HEK293 (cell line): Measurements from ENCODE around the gene RETREG2.

Experiments
- CTCF ChIA-PET: fragments of 350-600 bp; formaldehyde crosslinking; extraction: SDS; loops from one replicate; lab custom pipeline; 2021; ENCODE audit warnings: antibody characterized with exemption; lab: Yijun Ruan, JAX
- POLR2A ChIA-PET: fragments of 300-600 bp; formaldehyde crosslinking; extraction: SDS; loops from one replicate; lab custom pipeline; 2020; ENCODE audit warnings: antibody characterized with exemption, inconsistent platforms; lab: Yijun Ruan, JAX
- H3K27ac ChIP-seq: fragments of 200-500 bp; sonication (Bioruptor generic); 2 replicates; pipeline ENCODE4 v1.5.1; 2014; ENCODE audit warnings: low read depth, low read length, control low read depth, inconsistent platforms; ENCODE audit errors: extremely low read depth
- H3K36me3 ChIP-seq, 2 experiments: fragments of 200-500 bp in 1 of 2; sonication (Bioruptor generic) in 1 of 2; 1 replicate in 1 of 2; 2 replicates in 1 of 2; pipeline ENCODE4 v1.5.1; 2014 to 2017; ENCODE audit warnings: inconsistent platforms in 2 of 2, low read length in 2 of 2; ENCODE audit not compliant: control insufficient read depth in 2 of 2, insufficient read depth in 1 of 2
- H3K4me1 ChIP-seq: fragments of 200-500 bp; sonication (Bioruptor generic); 2 replicates; pipeline ENCODE4 v1.5.1; 2014; ENCODE audit warnings: mild to moderate bottlenecking, low read length, inconsistent platforms; ENCODE audit not compliant: control insufficient read depth, insufficient read depth
- H3K4me3 ChIP-seq: 2 replicates; pipeline ENCODE4 v1.5.1; 2011; ENCODE audit warnings: low read depth, mild to moderate bottlenecking, control low read depth, low read length, moderate library complexity
- H3K9me3 ChIP-seq: fragments of 200-500 bp; sonication (Bioruptor generic); 2 replicates; pipeline ENCODE4 v1.5.1; 2014; ENCODE audit warnings: low read depth, low read length, inconsistent platforms; ENCODE audit not compliant: control insufficient read depth, insufficient read depth
- EGR2 ChIP-seq: fragments of 450-650 bp; formaldehyde crosslinking; IDR thresholded peaks from 2 replicates; pipeline ENCODE4 v1.5.1; 2016; ENCODE audit warnings: low read depth, missing biosample characterization, missing genetic modification characterization
- GLIS1 ChIP-seq: fragments of 450-650 bp; formaldehyde crosslinking; IDR thresholded peaks from 2 replicates; pipeline ENCODE4 v1.5.1; 2016; ENCODE audit warnings: missing biosample characterization, missing genetic modification characterization
- REPIN1 ChIP-seq: fragments of 450-650 bp; formaldehyde crosslinking; IDR thresholded peaks from 2 replicates; pipeline ENCODE4 v1.5.1; 2017; ENCODE audit warnings: missing biosample characterization, missing genetic modification characterization, low read depth
- ZBTB17 ChIP-seq: fragments of 450-650 bp; formaldehyde crosslinking; IDR thresholded peaks from 2 replicates; pipeline ENCODE4 v1.5.1; 2016; ENCODE audit warnings: missing biosample characterization, missing genetic modification characterization
- ZBTB20 ChIP-seq: fragments of 450-650 bp; formaldehyde crosslinking; IDR thresholded peaks from 2 replicates; pipeline ENCODE4 v1.5.1; 2016; ENCODE audit warnings: missing biosample characterization, missing genetic modification characterization
- ZEB2 ChIP-seq: fragments of 450-650 bp; formaldehyde crosslinking; IDR thresholded peaks from 2 replicates; pipeline ENCODE4 v1.5.1; 2016; ENCODE audit warnings: missing biosample characterization, missing genetic modification characterization
- ZFP37 ChIP-seq: fragments of 450-650 bp; formaldehyde crosslinking; IDR thresholded peaks from 2 replicates; pipeline ENCODE4 v1.5.1; 2016; ENCODE audit warnings: missing biosample characterization, missing genetic modification characterization
- ZNF112 ChIP-seq: fragments of 450-650 bp; formaldehyde crosslinking; IDR thresholded peaks from 2 replicates; pipeline ENCODE4 v1.5.0; 2017; ENCODE audit warnings: missing biosample characterization, missing genetic modification characterization
- ZNF335 ChIP-seq: fragments of 450-650 bp; formaldehyde crosslinking; conservative IDR thresholded peaks from 2 replicates; pipeline ENCODE4 v1.5.1; 2016; ENCODE audit warnings: missing biosample characterization, missing genetic modification characterization
- ZNF558 ChIP-seq: fragments of 450-650 bp; formaldehyde crosslinking; IDR thresholded peaks from 2 replicates; pipeline ENCODE4 v1.5.1; 2016; ENCODE audit warnings: missing biosample characterization, missing genetic modification characterization
- ZNF600 ChIP-seq: fragments of 450-650 bp; formaldehyde crosslinking; IDR thresholded peaks from 2 replicates; pipeline ENCODE4 v1.5.1; 2016; ENCODE audit warnings: missing biosample characterization, missing genetic modification characterization
- ZSCAN30 ChIP-seq: fragments of 450-650 bp; IDR thresholded peaks from 2 replicates; pipeline ENCODE4 v1.5.1; 2018; ENCODE audit warnings: missing biosample characterization, mild to moderate bottlenecking, missing genetic modification characterization, moderate library complexity
- TF ChIP-seq, protein P1 (sequence below): fragments of 450-650 bp; formaldehyde crosslinking; IDR thresholded peaks from 2 replicates; pipeline ENCODE4 v1.5.1; 2017; ENCODE audit warnings: missing biosample characterization, missing genetic modification characterization
- TF ChIP-seq, protein P2 (sequence below): fragments of 450-650 bp; formaldehyde crosslinking; IDR thresholded peaks from 2 replicates; pipeline ENCODE4 v1.5.1; 2016; ENCODE audit warnings: missing biosample characterization, missing genetic modification characterization
- TF ChIP-seq, protein P3 (sequence below): fragments of 450-650 bp; formaldehyde crosslinking; IDR thresholded peaks from 2 replicates; pipeline ENCODE4 v1.5.1; 2016; ENCODE audit warnings: missing biosample characterization, missing genetic modification characterization
- TF ChIP-seq, protein P4 (sequence below): fragments of 450-650 bp; formaldehyde crosslinking; conservative IDR thresholded peaks from 2 replicates; pipeline ENCODE4 v1.5.1; 2016; ENCODE audit warnings: low read depth, missing biosample characterization, missing genetic modification characterization
- TF ChIP-seq, protein P5 (sequence below): fragments of 450-650 bp; formaldehyde crosslinking; IDR thresholded peaks from 2 replicates; pipeline ENCODE4 v1.5.1; 2016; ENCODE audit warnings: missing biosample characterization, missing genetic modification characterization
- TF ChIP-seq, protein P6 (sequence below): fragments of 450-650 bp; formaldehyde crosslinking; IDR thresholded peaks from 2 replicates; pipeline ENCODE4 v1.5.1; 2016; ENCODE audit warnings: missing biosample characterization, missing genetic modification characterization

The RETREG2 gene

DNA sequence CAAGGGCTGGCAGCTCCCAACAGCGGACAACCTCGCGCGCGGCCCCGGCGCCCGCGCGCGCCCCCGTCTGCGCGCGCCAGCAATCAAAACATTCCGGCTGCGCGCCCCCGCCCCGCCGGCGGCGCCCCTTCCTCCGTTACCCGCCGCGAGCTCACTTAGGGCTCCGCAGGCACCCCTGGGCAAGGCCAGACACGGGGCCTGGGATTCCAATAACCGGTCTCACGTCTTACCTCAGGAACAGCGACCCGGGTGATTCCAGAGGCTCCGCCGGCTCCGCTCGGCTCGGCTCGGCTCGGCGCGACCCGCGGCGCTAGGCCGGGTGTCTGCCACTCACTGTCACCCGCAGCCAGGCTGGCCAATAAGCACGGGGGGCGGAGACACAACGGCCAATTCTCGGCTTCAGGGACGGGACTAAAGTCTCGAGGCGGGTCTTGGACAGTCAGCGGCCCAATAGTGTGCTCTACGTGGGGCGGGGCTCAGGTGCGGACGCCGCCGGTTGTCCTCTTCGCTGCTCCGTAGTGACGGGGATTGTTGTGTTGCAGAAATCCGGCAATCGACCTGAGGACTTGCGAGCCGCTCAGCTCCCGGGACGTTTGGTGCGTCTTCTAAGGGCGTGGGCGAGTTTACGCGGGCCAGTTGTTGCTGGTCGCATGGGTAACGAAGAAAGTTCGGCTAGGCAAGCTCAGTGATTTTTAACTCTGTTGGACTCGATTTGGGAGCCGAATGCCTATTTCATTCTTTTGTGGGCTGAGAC lies 51.4 kb downstream of the RETREG2 start, which contains the start of the genes ANKZF1 and ATG9A (continued):
- TF ChIP-seq ZNF112 (tag by site-specific recombination): no peak
- no peak for TF ChIP-seq REPIN1

DNA sequence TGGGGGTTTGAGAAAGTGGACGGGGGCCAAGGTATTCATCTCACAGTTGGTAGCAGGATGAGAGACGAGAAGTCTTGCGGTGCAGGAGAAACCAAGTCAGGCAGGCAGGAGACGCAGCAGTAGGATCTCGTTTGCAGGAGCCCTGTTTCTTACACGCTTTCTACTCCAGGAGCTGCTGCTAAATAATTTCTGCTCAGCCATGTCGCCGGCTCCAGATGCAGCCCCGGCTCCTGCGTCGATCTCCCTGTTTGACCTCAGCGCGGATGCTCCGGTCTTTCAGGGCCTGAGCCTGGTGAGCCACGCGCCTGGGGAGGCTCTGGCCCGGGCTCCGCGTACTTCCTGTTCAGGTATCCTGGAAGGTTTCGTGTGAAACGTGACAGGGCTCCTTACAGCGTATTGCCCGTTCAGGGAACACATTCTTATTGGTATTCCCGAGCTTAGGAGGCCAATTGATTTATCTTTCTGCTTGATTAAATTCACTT lies 52.0 kb downstream of the RETREG2 start:
- ChIA-PET CTCF (interaction anchor here (0.7 to 9.1 kb wide), 9 partner anchors 10 to 67 kb away, joined by 3 to 65 read pairs (median 4); partner anchors contain the start of genes DNAJB2 and GLB1L), POLR2A (interaction anchor here (0.6 to 2.8 kb wide), 16 partner anchors 8 to 65 kb away, joined by 3 to 16 read pairs (median 5); partner anchors contain the start of genes ABCB6, CNPPD1, DNAJB2 and GLB1L)
- H3K36me3 ChIP-seq: peaks cover 17 to 65% of the 10 kb centered on the region in 2 experiments
- peak overlapping the region; percentile 69 for H3K4me3 ChIP-seq
- H3K27ac ChIP-seq: peak overlapping the region; percentile 81
- H3K9me3 ChIP-seq: no peaks in the 10 kb centered on the region
- TF ChIP-seq, protein P1, sequence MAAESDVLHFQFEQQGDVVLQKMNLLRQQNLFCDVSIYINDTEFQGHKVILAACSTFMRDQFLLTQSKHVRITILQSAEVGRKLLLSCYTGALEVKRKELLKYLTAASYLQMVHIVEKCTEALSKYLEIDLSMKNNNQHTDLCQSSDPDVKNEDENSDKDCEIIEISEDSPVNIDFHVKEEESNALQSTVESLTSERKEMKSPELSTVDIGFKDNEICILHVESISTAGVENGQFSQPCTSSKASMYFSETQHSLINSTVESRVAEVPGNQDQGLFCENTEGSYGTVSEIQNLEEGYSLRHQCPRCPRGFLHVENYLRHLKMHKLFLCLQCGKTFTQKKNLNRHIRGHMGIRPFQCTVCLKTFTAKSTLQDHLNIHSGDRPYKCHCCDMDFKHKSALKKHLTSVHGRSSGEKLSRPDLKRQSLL: 0 out of 2 replicates have a peak, but pooled peaks have one; percentile 35
- TF ChIP-seq EGR2 (tag by site-specific recombination) (0 out of 2 replicates have a peak, but pooled peaks have one; percentile 0), ZNF558 (tag by site-specific recombination) (no peak), ZNF600 (0 out of 2 replicates have a peak, but pooled peaks have one; percentile 11), ZBTB17 (tag by site-specific recombination) (peak; percentile 86), ZFP37 (tag by site-specific recombination) (peak; percentile 52; the same call in 1 of the 2 replicates), ZSCAN30 (no peak), GLIS1 (tag by site-specific recombination) (0 out of 2 replicates have a peak, but pooled peaks have one; percentile 5), ZBTB20 (tag by site-specific recombination) (peak; percentile 90), ZNF335 (tag by site-specific recombination) (peak; percentile 83), ZEB2 (tag by site-specific recombination) (0 out of 2 replicates have a peak, but pooled peaks have one; percentile 11)
- TF ChIP-seq, protein P2, sequence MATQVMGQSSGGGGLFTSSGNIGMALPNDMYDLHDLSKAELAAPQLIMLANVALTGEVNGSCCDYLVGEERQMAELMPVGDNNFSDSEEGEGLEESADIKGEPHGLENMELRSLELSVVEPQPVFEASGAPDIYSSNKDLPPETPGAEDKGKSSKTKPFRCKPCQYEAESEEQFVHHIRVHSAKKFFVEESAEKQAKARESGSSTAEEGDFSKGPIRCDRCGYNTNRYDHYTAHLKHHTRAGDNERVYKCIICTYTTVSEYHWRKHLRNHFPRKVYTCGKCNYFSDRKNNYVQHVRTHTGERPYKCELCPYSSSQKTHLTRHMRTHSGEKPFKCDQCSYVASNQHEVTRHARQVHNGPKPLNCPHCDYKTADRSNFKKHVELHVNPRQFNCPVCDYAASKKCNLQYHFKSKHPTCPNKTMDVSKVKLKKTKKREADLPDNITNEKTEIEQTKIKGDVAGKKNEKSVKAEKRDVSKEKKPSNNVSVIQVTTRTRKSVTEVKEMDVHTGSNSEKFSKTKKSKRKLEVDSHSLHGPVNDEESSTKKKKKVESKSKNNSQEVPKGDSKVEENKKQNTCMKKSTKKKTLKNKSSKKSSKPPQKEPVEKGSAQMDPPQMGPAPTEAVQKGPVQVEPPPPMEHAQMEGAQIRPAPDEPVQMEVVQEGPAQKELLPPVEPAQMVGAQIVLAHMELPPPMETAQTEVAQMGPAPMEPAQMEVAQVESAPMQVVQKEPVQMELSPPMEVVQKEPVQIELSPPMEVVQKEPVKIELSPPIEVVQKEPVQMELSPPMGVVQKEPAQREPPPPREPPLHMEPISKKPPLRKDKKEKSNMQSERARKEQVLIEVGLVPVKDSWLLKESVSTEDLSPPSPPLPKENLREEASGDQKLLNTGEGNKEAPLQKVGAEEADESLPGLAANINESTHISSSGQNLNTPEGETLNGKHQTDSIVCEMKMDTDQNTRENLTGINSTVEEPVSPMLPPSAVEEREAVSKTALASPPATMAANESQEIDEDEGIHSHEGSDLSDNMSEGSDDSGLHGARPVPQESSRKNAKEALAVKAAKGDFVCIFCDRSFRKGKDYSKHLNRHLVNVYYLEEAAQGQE (tag by site-specific recombination): no peak
- TF ChIP-seq, protein P3, sequence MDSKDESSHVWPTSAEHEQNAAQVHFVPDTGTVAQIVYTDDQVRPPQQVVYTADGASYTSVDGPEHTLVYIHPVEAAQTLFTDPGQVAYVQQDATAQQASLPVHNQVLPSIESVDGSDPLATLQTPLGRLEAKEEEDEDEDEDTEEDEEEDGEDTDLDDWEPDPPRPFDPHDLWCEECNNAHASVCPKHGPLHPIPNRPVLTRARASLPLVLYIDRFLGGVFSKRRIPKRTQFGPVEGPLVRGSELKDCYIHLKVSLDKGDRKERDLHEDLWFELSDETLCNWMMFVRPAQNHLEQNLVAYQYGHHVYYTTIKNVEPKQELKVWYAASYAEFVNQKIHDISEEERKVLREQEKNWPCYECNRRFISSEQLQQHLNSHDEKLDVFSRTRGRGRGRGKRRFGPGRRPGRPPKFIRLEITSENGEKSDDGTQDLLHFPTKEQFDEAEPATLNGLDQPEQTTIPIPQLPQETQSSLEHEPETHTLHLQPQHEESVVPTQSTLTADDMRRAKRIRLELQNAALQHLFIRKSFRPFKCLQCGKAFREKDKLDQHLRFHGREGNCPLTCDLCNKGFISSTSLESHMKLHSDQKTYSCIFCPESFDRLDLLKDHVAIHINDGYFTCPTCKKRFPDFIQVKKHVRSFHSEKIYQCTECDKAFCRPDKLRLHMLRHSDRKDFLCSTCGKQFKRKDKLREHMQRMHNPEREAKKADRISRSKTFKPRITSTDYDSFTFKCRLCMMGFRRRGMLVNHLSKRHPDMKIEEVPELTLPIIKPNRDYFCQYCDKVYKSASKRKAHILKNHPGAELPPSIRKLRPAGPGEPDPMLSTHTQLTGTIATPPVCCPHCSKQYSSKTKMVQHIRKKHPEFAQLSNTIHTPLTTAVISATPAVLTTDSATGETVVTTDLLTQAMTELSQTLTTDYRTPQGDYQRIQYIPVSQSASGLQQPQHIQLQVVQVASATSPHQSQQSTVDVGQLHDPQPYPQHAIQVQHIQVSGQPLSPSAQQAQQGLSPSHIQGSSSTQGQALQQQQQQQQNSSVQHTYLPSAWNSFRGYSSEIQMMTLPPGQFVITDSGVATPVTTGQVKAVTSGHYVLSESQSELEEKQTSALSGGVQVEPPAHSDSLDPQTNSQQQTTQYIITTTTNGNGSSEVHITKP: peak; percentile 90
- TF ChIP-seq, protein P4, sequence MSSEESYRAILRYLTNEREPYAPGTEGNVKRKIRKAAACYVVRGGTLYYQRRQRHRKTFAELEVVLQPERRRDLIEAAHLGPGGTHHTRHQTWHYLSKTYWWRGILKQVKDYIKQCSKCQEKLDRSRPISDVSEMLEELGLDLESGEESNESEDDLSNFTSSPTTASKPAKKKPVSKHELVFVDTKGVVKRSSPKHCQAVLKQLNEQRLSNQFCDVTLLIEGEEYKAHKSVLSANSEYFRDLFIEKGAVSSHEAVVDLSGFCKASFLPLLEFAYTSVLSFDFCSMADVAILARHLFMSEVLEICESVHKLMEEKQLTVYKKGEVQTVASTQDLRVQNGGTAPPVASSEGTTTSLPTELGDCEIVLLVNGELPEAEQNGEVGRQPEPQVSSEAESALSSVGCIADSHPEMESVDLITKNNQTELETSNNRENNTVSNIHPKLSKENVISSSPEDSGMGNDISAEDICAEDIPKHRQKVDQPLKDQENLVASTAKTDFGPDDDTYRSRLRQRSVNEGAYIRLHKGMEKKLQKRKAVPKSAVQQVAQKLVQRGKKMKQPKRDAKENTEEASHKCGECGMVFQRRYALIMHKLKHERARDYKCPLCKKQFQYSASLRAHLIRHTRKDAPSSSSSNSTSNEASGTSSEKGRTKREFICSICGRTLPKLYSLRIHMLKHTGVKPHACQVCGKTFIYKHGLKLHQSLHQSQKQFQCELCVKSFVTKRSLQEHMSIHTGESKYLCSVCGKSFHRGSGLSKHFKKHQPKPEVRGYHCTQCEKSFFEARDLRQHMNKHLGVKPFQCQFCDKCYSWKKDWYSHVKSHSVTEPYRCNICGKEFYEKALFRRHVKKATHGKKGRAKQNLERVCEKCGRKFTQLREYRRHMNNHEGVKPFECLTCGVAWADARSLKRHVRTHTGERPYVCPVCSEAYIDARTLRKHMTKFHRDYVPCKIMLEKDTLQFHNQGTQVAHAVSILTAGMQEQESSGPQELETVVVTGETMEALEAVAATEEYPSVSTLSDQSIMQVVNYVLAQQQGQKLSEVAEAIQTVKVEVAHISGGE (tag by site-specific recombination): peak; percentile 17; the same call in 1 of the 2 replicates
- TF ChIP-seq, protein P5, sequence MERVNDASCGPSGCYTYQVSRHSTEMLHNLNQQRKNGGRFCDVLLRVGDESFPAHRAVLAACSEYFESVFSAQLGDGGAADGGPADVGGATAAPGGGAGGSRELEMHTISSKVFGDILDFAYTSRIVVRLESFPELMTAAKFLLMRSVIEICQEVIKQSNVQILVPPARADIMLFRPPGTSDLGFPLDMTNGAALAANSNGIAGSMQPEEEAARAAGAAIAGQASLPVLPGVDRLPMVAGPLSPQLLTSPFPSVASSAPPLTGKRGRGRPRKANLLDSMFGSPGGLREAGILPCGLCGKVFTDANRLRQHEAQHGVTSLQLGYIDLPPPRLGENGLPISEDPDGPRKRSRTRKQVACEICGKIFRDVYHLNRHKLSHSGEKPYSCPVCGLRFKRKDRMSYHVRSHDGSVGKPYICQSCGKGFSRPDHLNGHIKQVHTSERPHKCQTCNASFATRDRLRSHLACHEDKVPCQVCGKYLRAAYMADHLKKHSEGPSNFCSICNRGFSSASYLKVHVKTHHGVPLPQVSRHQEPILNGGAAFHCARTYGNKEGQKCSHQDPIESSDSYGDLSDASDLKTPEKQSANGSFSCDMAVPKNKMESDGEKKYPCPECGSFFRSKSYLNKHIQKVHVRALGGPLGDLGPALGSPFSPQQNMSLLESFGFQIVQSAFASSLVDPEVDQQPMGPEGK: 0 out of 2 replicates have a peak, but pooled peaks have one; percentile 13
- TF ChIP-seq, protein P6, sequence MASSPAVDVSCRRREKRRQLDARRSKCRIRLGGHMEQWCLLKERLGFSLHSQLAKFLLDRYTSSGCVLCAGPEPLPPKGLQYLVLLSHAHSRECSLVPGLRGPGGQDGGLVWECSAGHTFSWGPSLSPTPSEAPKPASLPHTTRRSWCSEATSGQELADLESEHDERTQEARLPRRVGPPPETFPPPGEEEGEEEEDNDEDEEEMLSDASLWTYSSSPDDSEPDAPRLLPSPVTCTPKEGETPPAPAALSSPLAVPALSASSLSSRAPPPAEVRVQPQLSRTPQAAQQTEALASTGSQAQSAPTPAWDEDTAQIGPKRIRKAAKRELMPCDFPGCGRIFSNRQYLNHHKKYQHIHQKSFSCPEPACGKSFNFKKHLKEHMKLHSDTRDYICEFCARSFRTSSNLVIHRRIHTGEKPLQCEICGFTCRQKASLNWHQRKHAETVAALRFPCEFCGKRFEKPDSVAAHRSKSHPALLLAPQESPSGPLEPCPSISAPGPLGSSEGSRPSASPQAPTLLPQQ (tag by site-specific recombination): 0 out of 2 replicates have a peak, but pooled peaks have one; percentile 18
- H3K4me1 ChIP-seq: peaks cover 4% of the 10 kb centered on the region; the same call in 1 of the 2 replicates
